HG03060 (cell line): Measurements from ENCODE around the gene ARID1B.

Experiments used
- ATAC-seq: cut with Tn5 transposase; IDR thresholded peaks from one replicate; pipeline ENCODE4 v1.9.1; 2021; ENCODE audit warnings: low read depth, moderate number of reproducible peaks; ENCODE audit not compliant: unreplicated experiment

Gene ARID1B

DNA sequence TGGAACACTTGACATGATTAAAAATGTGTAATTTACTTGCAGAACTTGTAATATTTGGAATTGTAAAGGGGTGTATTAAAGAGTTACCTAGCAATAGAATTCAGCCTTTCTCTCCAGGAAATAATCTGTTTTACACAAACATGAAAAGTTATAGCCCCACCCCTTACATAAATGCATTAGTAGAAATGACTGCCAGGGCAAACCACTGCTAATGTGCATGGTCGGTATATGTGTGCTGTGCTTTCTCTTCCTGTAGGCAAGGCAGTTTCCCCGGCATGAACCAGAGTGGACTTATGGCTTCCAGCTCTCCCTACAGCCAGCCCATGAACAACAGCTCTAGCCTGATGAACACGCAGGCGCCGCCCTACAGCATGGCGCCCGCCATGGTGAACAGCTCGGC lies 389.6 kb downstream of the ARID1B start:
- ATAC-seq: no peak

DNA sequence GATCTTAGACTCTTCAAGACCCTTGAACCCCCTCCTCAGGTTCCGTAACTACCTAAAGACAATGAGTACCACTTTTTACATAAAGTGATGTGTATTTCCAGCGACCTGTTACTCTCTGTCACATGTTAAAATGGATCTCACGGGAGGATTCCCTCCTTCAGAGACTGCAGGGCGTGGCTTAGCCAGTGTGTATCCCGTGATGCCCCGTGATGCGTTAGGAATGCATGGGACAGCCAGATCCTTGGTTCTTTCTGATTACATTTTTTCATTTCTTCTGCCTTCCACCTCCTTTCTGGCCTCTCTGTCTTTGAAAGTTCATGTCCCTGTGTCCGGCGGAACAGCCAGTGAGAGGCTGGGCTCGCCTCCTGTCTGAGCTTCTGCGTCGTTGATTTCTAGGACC lies 390.7 kb downstream of the ARID1B start:
- ATAC-seq: no peak

DNA sequence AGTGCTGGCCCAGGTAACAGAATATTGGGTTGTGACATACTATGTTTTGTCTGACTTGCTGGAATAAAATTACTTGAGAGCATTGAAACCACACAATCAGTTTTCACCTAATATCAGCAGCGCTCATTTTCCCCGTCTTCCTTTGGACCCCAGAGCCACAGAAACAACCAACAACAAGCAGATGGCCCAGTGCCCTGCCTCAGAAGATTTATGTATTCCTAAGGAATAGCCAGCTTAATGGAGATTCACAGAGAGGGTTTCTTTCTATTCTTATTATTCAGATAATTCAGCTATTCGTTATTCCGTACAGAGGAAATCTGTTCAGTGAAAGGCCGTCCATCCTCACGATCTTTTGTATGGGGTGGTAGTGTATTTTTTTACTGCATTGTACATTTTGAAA lies 391.3 kb downstream of the ARID1B start:
- ATAC-seq: no peak

DNA sequence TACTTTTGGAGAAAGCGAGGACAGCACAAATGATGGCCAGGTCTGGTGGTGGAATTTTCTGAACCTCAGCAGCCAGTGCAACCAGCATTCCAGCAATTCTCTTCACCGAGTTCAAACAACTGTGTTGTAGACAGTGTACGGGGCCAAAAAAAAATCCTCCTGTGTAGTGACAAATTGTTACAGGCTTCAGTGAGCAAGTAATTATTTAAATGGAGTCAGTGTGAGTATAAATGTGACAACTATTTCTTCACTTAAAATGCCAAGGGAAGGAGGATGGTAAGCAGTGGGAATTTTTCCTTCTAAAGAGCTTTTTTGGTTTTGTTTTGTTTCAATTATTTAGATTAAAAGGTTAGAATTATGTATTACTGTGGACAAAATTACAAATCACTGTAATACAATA lies 392.0 kb downstream of the ARID1B start:
- ATAC-seq: no peak

DNA sequence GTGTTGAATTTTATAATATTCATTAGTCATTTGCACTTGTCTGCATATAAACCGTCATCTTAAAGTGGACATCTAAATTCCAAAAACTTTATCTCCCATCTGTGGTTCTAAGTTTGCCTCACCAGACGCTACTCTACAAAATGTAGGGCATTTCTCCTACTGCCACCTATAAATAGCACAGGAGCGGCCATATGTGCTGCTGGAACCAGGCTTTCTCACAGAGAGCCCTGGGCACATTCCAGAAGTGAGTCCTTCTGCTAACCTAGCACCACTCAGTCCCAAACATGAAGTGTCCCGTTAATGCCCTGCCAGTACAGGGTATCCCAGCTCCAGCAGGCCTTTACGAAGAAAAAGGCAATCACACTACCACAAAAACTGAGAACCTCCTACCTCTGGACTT lies 392.5 kb downstream of the ARID1B start:
- no peak for ATAC-seq

DNA sequence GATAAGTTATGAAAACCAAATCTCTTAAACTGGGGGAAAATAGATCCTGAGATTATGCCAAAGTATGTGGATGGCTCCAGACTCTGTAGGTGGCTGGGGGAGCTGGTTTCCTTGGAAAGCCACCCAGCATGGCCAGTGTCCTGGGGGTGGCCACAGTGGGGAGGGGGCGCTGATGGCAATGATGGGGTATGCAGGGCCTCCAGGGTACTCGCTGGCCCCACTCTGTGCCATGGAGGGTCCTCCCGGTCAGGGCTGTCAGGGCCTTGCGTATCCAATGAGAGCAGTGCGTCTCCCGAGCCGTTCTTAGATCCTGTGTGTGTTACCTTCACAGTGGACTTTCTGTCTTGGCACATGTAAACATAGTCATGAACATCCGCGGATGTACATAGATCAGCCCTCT lies 393.4 kb downstream of the ARID1B start:
- no peak for ATAC-seq

DNA sequence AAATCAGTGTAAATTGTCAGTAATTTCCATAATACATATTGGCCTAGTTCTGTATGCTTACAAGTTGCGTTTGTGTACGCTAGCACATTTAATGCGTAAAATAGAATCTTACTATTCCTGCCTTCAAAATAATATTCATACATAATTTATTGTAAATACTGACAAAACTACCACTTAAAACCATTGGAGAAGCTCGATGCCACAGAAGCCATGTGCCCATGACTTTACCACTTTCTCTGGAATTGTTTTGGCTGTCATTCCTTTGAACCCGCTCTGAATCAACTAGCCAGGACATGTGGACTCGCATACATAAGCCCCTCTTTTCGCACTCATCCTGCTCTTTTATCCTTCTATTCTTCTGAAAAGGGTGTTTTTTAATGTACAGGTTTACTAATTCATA lies 394.6 kb downstream of the ARID1B start:
- no peak for ATAC-seq

DNA sequence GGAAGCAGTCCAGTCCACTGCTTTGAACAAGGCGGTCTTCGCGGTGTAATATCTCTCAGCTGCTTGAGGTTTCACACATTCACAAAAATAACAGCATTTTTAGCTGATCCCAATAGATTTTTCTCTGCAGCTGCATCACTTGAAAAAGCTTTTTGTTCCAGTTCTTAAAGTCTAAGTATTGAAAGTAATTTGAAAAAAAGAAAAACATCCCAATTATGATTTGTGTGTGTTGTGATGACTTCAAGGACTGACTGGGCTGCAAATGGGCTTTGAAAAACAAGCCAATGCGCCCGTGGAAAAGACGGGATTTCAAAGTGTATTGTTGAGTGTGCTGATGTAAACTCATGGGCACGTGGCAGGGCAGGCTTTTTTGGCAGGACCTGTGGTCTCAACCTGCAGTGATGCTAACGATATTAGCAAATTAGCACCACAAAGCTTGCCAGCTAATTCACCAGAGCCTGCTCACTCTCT lies 395.1 kb downstream of the ARID1B start:
- ATAC-seq: no peak

DNA sequence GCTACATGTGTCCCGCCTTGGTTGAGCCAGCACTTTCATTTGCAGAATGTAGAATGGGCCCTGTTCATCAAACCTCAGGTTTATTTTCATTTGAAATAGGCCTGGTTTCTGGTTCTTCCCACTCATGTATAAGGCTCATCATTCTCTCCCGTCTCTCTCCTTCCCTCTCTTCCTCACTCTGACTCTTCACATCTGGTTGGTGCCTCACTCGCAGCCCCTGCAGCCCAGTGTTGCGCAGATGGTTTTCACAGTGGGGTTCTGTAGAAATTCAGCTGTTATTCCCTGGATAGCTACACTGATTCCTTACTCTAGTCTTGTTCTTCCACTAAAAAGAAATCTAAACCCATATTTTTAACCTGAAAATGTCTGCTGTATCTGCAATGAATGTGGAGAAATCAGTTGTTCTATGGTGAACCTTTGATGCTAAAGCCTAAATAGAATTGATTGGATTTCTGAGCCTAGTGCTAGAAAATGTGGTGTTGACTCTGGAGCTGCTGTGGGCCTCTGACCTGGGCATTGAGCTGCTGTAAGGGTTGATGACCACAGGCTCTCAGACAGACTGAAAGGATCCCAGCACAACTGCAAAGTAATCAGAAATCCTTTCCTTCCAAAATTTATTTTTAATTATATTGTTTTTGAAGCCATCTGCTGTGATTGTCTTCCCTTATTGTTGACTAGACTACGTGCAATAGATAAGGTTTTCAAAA lies 395.8 kb downstream of the ARID1B start:
- no peak for ATAC-seq

DNA sequence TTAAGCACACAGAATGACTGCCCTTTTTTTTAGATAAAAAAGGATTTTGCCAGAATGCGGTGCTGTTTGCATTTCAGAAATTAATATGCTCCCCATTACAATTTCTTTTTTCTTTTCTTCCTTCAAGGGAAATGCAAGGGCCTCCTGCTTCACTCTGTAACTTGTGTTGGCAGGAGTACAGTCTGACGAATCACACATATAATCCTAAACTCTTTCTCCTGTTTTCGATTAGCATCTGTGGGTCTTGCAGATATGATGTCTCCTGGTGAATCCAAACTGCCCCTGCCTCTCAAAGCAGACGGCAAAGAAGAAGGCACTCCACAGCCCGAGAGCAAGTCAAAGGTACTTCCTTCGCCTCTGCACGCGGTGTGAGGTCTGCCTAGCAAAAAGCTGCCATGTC lies 396.6 kb downstream of the ARID1B start:
- no peak for ATAC-seq

DNA sequence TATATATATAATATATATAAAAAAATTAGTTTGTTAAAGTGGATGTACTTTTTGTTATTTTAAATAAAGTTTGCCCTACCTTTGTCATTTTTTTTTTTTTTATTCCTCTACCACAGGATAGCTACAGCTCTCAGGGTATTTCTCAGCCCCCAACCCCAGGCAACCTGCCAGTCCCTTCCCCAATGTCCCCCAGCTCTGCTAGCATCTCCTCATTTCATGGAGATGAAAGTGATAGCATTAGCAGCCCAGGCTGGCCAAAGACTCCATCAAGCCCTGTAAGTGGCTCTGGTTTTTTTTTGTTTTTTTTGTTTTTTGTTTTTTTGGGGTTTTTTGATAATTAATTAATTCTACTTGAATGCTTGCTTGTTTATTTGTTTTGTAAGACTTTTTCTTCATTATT lies 397.6 kb downstream of the ARID1B start:
- no peak for ATAC-seq

DNA sequence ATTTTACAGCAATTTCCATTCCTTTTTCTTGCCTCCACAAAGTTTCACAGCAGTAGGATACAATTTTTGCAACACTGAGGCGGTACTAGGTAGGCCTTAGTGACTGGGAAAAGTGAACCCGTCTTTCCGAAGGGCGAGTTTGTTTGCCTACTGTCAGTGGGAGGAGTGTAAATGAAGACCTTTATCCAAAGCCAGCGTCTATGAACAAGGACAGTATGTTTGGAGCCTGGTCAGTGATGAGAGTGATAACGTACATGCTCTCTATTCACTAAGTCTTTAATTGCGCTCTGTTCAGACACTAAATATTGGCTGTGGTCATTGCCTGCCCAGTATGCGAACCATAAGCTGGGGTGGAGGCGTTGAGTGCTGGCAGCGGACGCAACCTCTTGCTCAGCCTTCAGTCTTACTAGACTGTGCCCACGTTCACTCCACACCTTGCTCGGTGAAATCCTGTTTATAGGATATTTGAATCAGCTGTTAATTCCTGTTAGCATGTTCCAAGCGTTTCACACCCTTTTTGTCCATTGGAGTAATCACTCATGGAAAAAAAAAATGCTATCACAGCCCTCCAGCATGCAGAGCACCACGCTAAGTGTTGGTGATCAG lies 400.7 kb downstream of the ARID1B start:
- no peak for ATAC-seq

DNA sequence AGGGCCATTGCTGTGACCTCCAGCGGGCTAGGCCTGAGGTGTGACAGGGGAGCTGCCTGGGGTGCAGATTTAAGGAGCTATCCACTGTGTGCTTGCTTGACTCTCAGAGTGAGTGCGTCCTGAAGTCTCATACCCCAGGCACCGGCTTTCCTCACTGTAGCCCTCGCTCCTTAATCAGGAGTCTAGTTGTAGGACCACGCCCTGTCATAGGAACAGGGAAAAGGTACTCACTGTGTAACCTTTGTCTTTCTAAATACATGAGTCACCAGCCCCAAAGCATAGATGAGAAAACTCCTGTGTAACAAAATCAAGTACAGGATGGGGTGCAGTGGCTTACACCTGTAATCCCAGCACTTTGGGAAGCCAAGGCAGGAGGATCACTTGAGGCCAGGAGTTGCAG lies 404.5 kb downstream of the ARID1B start:
- ATAC-seq: no peak

DNA sequence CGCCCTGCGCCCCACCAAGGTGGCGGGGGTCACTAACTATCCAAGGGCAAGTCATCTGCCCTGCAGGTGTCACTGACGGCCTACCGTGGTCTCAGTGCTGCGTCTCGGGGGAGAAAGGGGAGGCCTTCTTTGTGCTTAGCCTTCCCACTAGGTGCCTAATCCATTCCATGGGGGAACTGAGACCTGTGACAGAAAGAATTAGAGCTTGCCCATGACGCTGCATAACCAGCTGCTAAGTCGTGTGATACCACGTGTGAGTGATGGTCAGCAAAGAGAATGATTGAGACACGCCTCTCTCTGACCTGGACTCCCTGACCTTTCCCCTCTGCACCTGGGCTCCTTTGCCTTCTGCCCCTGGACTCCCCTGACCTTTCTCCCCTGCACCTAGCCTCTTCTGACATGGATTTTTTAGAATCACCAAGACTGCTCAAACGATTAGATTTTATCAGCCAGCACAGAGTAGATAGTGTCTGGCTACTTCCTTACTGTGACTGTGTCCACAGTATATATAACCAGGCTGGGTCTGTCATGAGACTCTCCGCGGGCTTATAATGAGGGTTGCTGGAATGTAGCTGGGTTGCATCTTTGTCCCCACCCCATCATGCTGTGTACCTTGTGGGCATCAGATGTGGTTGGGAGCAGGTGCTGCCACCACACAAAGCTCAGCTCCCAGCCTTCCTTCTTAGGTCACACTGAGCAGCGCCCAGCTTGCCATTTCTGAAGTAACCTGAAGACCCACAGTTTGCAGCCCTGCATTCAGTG lies 405.5 kb downstream of the ARID1B start:
- no peak for ATAC-seq

DNA sequence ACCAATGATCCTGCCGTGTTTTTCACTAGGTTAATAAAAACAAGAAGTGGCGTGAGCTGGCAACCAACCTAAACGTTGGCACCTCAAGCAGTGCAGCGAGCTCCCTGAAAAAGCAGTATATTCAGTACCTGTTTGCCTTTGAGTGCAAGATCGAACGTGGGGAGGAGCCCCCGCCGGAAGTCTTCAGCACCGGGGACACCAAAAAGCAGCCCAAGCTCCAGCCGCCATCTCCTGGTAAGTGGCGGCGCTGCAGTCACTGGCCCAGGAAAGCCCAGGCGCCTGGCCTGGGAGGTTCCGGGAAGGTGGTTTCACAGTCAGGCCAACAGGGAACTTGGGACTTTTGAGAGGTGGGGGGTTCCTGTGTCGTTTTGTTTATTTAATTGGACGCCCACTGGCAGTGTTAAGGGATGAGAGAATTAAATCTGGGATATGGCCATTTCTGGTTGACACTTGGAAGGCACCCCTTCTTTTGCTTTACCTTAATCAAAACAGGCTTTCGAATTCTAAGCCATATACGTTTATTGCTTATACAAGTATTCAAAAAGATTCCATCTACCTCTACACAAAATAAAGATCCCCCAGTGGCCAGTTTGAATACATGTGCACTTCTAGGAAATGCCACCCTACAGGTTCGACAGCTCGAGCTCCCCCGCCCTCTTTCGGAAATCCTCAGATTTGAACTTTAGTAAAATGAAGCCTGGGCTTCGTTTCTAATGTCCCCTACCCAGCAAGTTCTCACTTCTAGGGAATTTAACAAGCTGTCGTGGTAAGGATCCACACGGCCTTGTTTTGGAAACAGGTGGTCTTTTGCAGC lies 407.2 kb downstream of the ARID1B start:
- no peak for ATAC-seq

DNA sequence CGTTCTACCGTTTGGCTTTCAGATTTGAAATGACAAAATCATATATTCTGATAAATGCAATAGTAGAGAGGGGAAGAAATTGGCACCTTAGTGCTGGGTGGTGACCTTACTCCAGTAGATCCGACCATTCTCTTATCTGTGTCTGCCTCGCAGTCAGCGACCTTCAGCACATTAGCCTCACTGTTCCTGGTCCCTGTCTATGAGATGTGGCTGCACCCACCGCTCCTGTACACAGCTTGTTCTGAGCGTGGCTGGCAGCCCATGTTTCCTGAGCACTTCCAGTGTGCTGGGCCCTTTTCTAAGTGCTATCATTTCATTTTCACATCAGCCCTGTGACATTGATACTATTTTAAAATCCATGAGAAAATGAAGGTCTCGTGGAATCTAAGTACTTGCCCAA lies 408.0 kb downstream of the ARID1B start:
- ATAC-seq: no peak

DNA sequence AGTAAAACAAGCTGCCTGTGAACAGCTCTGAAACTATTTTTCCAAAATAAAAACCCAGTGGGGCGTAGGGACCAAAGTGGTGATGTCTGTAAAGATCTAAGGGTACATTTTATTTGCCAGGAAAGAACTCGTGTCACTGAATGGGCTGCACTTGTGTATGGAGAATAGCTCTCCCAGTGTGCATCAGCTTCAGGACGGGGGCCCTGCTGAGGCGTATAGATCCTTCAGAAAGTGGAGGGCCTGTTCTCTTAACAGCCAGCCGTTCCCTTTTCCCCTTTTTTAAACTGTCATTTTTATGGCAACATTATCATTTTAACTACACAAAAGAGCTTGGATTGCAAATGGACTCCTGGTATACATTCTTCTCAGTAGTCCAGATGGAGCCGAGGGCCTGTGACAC lies 408.8 kb downstream of the ARID1B start:
- no peak for ATAC-seq

DNA sequence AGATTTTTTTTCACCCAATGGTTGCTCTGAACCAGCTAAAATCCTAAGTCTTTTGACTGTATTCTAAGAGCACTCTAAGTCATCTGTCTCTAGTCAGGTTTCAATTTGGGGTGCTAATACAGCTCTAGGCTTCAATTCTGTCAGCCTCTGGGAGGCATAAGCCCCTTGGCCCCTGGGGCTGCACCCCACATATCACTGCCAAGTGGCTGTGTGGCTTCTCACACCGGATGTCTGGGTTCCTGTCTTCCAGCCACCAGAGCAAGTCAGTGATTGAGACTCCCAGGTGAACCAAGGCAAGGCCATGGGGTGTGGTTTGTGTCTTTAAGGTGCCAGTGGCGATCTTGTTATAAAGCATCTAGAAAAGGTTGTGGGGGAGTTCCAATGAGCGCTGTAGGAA lies 409.6 kb downstream of the ARID1B start:
- no peak for ATAC-seq

DNA sequence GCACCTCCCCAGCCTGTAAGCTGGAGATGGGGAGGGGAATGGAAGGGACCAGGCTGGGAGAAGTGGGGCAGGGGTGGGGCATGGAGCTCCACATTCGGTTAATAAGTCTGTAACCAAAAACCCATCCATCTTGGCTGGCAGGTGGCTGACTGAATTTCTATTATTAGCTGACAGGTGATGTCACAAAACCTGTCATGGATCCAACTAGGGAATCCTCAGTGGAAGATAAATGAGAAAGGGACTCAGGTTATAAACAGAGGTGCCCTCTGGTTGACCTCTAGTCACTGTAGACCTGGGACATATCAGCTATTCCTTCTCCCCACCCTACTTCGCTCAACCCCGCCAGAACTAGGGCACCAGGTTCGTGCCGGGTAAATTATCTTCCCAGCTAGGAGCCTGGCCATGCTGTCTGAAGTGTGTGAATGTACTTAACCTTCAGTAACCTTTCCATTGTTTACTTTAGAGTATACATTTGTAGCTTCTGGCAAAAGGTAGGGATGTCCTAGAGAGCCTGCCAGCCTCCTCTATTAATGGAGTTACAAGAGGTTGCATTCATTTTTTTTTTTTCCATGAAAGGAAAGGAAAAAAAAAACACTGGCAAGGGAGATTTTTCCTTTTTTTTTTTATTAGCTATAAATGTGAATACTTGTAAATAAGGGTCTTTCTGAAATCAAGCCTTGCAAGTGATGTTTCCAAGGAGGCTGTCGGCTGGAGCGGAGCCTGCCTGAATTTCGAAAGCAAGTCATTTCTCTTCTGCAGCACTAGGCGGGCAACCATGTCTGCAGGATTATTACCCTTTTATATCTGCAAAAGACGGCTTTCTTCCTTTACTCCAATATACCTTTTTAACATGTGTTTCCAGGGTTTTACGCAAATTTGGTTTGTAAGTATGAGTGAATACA lies 410.3 kb downstream of the ARID1B start:
- no peak for ATAC-seq

DNA sequence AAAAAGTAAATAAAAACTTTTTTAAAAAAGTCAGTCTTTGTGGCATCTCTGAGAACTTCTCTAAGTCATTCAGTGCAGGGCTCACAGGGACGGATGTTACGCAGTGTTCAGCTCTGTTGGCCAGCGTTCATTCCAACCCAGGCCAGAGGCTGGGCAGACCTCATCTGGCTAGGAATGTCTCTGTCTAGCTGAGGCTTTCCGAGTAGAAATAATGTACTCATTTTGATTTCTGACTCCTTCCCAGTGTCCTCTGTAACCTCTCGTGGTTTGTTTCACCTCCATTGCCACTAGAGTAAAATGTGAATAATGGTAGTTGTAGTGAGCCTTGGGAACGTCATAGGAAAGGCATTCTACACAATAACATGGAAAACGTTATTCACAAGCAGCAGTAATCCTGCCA lies 411.0 kb downstream of the ARID1B start:
- no peak for ATAC-seq
